ENCODE measurements around the gene STARD3.

- TF ChIP-seq CTCF (IDR thresholded peaks at IDR 0.05) (no peak), POLR2A (IDR thresholded peaks at IDR 0.05) (no peak)
Measured at GRCh38 chr17:39655105-39655504, 18.2 kb downstream of the STARD3 start.

All from Peyer's patch (tissue), 4 donors.